ENCODE data around the gene STK38L.

The STK38L gene

GRCh38 chr12:27359578-27360340, 115.7 kb downstream of the STK38L start:
- Histone ChIP-seq H3K27me3 (no peaks in the 10 kb centered on the region), H3K9me3 (no peaks in the 10 kb centered on the region), H3K36me3 (no peaks in the 10 kb centered on the region), H3K4me3 (ENCODE audit: low read depth in 1 of 2, low read length in 1 of 2) (no peak overlapping the region), H3K4me1 (ENCODE audit: control insufficient read depth in 1 of 2, insufficient read depth in 1 of 2, low read depth in 1 of 2, low read length in 1 of 2) (no peaks in the 10 kb centered on the region), H3K27ac (no peak overlapping the region)
- no peak for TF ChIP-seq CTCF (IDR thresholded peaks at IDR 0.05)

- no peak for TF ChIP-seq CTCF (IDR thresholded peaks at IDR 0.05)
- Histone ChIP-seq H3K27ac (no peak overlapping the region), H3K27me3 (no peaks in the 10 kb centered on the region), H3K4me3 (ENCODE audit: low read depth in 1 of 2, low read length in 1 of 2) (no peak overlapping the region), H3K9me3 (no peaks in the 10 kb centered on the region), H3K36me3 (no peaks in the 10 kb centered on the region), H3K4me1 (ENCODE audit: control insufficient read depth in 1 of 2, insufficient read depth in 1 of 2, low read depth in 1 of 2, low read length in 1 of 2) (no peaks in the 10 kb centered on the region)
Measured at GRCh38 chr12:27361372-27361771, 117.3 kb downstream of the STK38L start.

GRCh38 chr12:27366621-27367020, 122.5 kb downstream of the STK38L start:
- Histone ChIP-seq H3K4me1 (ENCODE audit: control insufficient read depth in 1 of 2, insufficient read depth in 1 of 2, low read depth in 1 of 2, low read length in 1 of 2) (no peaks in the 10 kb centered on the region), H3K36me3 (no peaks in the 10 kb centered on the region), H3K4me3 (ENCODE audit: low read depth in 1 of 2, low read length in 1 of 2) (no peak overlapping the region), H3K27me3 (no peaks in the 10 kb centered on the region), H3K9me3 (no peaks in the 10 kb centered on the region), H3K27ac (no peak overlapping the region)
- no peak for TF ChIP-seq CTCF (IDR thresholded peaks at IDR 0.05)

- Histone ChIP-seq H3K27me3 (no peaks in the 10 kb centered on the region), H3K27ac (no peak overlapping the region), H3K4me1 (ENCODE audit: control insufficient read depth in 1 of 2, insufficient read depth in 1 of 2, low read depth in 1 of 2, low read length in 1 of 2) (no peaks in the 10 kb centered on the region), H3K9me3 (no peaks in the 10 kb centered on the region), H3K4me3 (ENCODE audit: low read depth in 1 of 2, low read length in 1 of 2) (no peak overlapping the region), H3K36me3 (no peaks in the 10 kb centered on the region)
- no peak for TF ChIP-seq CTCF (IDR thresholded peaks at IDR 0.05)
Measured at GRCh38 chr12:27367078-27367477, 123.0 kb downstream of the STK38L start.

Measured in neutrophil (primary cell).